Epithelial cell of proximal tubule (primary cell): ENCODE measurements around the gene EVA1A. TPM values are rescaled to one million over a fixed set of nuclear protein-coding genes. Genes with fewer than 3 reads are reported as not detected.

Source experiments
- DNase-seq: peaks from one replicate; pipeline ENCODE4 v3.0.0-alpha.2; 2011; ENCODE audit warnings: low read depth
- H3K4me3 ChIP-seq: 2 replicates; pipeline ENCODE4 v1.5.1; 2011; ENCODE audit warnings: low read depth, mild to moderate bottlenecking, low read length
- total RNA-seq: library from RNA; depleted of rRNA; stranded (reverse); fragments of >200 nt; gene quantifications from 2 replicates; pipeline ENCODE4 v1.2.3, GENCODE V29; 2015
- TF ChIP-seq, protein P1 (sequence below): conservative IDR thresholded peaks from 2 replicates; pipeline ENCODE4 v1.5.1; 2012; ENCODE audit warnings: low read depth, mild to moderate bottlenecking, low read length

The EVA1A gene
- total RNA-seq, 1 donor from 2014 or later = 67.0 TPM

- no peak for DNase-seq
- TF ChIP-seq, protein P1, sequence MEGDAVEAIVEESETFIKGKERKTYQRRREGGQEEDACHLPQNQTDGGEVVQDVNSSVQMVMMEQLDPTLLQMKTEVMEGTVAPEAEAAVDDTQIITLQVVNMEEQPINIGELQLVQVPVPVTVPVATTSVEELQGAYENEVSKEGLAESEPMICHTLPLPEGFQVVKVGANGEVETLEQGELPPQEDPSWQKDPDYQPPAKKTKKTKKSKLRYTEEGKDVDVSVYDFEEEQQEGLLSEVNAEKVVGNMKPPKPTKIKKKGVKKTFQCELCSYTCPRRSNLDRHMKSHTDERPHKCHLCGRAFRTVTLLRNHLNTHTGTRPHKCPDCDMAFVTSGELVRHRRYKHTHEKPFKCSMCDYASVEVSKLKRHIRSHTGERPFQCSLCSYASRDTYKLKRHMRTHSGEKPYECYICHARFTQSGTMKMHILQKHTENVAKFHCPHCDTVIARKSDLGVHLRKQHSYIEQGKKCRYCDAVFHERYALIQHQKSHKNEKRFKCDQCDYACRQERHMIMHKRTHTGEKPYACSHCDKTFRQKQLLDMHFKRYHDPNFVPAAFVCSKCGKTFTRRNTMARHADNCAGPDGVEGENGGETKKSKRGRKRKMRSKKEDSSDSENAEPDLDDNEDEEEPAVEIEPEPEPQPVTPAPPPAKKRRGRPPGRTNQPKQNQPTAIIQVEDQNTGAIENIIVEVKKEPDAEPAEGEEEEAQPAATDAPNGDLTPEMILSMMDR = no peak
- H3K4me3 ChIP-seq = no peak overlapping the region
These were observed 98.5 kb downstream of the EVA1A start for GRCh38 chr2:75462206-75462605.

DNA sequence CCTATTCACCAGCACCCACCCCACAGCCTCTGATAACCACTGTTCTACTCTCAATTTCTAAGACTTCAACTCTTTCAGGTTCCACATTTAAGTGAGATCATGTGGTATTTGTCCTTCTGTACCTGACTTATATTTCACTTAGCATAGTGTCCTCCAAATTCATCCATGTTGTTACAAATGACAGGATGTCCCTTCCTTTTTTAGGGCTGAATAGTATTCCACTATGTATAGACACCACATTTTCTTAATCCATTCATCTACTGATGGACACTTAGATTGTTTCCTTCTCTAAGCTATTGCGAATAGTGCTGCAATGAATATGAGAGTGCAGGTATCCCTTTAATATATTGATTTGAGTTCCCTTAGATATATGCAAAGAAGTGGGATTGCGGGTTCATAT lies 100.1 kb downstream of the EVA1A start:
- TF ChIP-seq, protein P1 = no peak
- H3K4me3 ChIP-seq = no peak overlapping the region
- no peak for DNase-seq

GRCh38 chr2:75459565-75460310 lies 101.0 kb downstream of the EVA1A start:
- TF ChIP-seq, protein P1 = no peak
- no peak for DNase-seq
- H3K4me3 ChIP-seq = no peak overlapping the region

DNA sequence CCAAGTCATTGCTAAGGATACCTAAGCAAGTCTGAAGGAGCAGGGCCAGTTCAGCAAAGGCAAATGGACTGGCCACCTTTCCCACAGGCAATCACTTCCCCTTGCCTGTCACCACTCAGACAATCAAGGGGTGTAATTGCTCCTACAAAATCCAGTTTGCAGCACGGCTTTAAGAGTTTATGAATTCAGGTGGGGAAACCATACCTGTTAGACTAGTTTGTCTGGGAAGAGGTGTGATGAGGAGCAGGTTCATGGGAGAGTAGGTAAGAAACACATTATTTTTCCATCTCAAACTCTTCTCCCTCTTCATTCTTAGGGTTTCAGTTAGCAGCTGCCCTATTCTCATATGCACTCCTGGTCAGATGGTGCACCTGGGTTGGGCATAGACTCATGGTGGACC lies 102.5 kb downstream of the EVA1A start:
- DNase-seq = no peak
- no peak overlapping the region for H3K4me3 ChIP-seq
- TF ChIP-seq, protein P1 = no peak

DNA sequence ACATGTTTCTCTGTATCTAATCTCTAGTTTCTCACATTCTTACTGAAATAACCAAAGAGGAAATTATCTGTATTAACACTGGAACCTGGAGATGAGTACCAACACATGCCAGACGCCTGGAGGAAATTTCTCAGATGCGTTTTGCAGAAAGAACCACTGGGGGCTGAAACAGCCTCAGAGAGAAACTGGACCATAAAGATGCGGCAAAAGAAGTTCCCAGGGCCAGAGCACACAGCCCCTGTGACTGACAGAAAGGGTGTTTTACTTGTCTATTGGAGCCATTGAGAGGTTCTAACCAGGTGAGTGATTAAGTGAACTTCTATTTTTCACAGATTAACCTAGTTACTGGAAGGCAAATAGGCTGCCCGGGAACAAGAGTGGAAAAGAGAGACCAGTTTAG lies 103.9 kb downstream of the EVA1A start:
- H3K4me3 ChIP-seq = no peak overlapping the region
- no peak for DNase-seq
- TF ChIP-seq, protein P1 = no peak

DNA sequence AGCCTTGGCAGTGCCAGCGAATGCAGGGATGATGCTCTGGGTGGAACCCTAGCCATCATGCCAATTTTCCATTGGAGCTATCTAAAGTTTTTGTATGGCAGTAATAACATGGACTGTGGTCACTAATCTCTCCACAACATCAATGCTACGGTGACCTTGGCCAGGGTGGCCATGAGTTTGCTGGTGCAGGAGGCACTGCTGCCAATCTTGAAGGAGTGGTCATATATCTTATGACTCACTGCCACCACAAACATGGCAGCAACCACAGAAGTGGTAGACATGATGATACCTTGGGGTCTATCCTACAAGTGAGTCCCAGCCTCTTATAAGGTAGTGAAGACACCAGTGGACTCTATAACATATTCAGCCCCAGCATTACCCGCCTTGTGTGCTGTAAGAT lies 104.6 kb downstream of the EVA1A start:
- H3K4me3 ChIP-seq = no peak overlapping the region
- no peak for DNase-seq
- TF ChIP-seq, protein P1 = no peak

DNA sequence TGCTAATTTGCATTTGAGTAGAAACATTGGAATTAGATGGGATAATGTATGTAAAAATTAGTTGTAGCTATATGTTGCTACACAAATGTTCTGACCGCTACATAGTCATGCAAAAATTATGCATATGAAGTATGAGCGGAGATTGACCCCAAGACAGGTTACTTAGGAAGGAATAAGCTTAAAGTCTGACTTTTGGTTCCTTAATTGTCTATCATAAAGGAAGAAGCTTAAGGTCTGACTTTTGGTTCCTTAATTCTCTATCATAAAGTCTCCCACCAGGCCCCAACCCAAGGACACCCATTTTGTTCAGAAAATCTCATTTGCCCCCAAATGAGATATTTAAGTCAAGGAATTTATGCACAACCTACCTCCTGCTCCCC lies 106.5 kb downstream of the EVA1A start:
- no peak overlapping the region for H3K4me3 ChIP-seq
- no peak for DNase-seq
- TF ChIP-seq, protein P1 = no peak
